GM19467 (cell line): ENCODE data around the gene SF3B3.
"Not testable (repeated sequence)": the region's sequence is repeated elsewhere in the genome, so short reads cannot be mapped to it uniquely, and the experiment has no call there.

Experiments used
- ATAC-seq: cut with Tn5 transposase; IDR thresholded peaks from one replicate; pipeline ENCODE4 v1.9.1; 2021; ENCODE audit warnings: mild to moderate bottlenecking, moderate library complexity; ENCODE audit not compliant: unreplicated experiment

Gene SF3B3

DNA sequence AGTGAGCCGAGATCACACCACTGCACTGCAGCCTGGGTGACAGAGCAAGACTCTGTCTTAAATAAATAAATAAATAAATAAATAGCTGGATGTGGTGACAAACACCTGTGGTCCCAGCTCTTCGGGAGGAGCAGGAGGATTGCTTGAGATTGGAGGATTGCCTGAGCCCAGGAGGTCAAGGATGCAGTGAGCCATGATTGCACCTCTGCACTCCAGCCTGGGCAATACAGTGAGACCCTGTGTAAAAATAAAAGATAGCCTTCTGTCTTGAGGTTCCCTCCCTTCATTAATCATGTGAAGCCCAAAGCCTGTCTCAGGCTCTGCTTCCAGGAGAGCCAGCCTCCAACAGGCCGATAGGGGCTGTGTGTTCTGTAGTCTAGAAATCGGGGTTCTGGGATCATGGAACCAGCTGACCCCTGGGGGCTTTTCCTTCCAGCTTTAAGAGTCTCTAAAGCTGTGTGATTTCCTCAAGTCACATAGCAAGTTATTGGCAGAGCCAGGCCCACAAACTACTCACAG is 88.2 kb downstream of the SF3B3 start:
- ATAC-seq, result no peak

DNA sequence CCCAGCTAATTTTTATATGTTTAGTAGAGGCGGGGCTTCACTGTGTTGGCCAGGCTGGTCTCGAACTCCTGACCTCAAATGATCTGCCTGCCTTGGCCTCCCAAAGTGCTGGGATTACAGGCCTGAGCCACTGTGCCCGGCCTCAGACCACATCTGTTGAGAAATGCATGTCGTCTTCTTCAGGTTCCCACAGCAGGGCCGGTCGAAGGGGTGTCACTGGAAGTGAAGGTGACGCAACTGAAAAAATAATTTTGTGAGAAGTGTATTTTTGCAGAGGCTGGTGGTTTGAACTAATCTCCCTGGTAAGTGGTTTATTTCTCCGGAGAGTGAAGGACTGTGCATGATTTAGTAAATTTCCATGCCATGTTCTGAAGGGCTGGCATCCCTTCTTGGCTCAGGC is 89.3 kb downstream of the SF3B3 start:
- ATAC-seq, result no peak

DNA sequence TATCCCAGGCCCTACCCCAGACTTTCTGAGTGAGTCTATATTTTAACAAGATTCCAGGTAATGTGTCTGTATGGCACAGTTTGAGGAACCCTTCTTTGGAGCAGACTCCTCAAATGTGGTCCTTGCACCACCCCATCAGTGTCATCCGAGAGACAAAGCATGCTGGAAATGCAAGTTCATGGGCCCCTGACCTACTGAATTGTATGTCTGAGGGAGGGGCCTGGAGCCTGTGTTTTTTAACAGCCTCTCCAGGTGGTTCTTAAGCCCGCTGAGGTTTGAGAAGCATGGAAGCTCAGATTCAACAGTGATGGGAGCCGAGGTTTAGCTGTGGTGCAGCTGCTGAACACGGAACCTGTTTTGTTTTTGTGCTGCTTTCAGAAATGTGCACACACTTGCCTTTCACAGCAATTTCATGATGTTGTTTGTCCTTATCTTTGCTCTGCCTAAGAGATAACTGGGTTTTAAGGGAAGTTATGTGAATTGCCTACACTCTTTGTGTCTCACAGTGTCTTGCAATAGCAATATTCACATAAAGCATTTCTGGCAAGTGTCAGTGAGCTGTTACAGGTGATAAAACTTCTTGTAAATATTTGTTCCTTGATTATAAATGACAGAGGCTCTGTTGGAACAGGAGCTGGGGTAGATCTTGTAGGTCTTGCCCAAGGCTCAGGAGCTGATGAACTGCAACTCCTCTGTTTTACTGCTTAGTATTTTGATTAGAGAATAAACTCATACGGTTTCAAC is 90.8 kb downstream of the SF3B3 start:
- ATAC-seq, result no peak

DNA sequence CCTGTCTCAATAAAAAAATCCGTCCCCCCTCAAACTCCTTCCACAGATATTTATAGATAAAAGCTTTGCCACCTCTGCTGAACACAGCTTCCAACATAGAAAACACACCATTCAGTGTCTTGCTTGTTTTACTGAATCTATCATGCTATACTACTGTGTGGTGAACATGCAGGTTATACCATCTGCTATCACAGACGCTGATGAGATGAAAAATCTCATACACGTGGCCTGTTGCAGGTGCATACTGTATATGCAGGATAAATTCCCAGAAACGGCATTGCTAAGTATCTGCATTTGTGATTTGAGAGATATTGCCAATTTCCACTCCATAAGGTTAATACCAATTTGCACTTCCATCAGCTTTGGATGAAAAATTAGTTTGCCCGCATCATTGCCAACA is 92.3 kb downstream of the SF3B3 start:
- no peak for ATAC-seq

DNA sequence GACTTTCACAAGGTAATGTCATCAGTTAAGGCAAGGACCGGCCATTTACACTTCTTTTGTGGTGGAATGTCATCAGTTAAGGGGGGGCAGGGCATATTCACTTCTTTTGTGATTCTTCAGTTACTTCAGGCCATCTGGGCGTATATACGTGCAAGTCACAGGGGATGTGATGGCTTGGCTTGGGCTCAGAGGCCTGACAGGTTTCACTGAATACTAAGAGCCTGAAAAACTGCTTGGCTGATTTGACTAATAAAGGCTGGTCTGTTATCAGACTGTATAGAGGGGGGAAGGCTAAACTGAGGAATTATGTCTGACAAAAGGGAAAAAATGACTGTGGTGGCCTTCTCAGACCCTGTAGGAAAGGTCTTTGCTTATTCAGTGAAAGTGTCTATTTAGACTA is 98.2 kb downstream of the SF3B3 start:
- ATAC-seq, result not testable (repeated sequence)
